Measurements from ENCODE around the gene PTPRO.

- TF ChIP-seq CTCF (conservative IDR thresholded peaks at IDR 0.05; ENCODE audit: low read depth, low read length) (no peak), EZH2phosphoT487 (IDR thresholded peaks at IDR 0.05; ENCODE audit: borderline replicate concordance, low read length) (no peak), EZH2 (IDR thresholded peaks at IDR 0.05; ENCODE audit: low read length, unreplicated experiment) (no peak)
Observed at GRCh38 chr12:15596174-15596573, 273.9 kb downstream of the PTPRO start.
